Muscle layer of colon (tissue), 2 donors: ENCODE results near the gene GSDME.

Experiments used
- H3K27ac ChIP-seq: one replicate; pipeline ENCODE4 v1.7.0; 2013; ENCODE audit warnings: low read depth, mild to moderate bottlenecking, low read length, moderate library complexity
- H3K27me3 ChIP-seq, 2 donors: one replicate each; pipeline ENCODE4 v1.7.0; 2013; ENCODE audit warnings: low read length in 2 of 2, mild to moderate bottlenecking in 2 of 2; ENCODE audit not compliant: insufficient read depth in 2 of 2, control insufficient read depth in 1 of 2
- H3K36me3 ChIP-seq: one replicate; pipeline ENCODE4 v1.7.0; 2013; ENCODE audit warnings: mild to moderate bottlenecking, low read length; ENCODE audit not compliant: insufficient read depth
- H3K4me1 ChIP-seq: one replicate; pipeline ENCODE4 v1.7.0; 2013; ENCODE audit warnings: mild to moderate bottlenecking, low read length; ENCODE audit not compliant: insufficient read depth
- H3K4me3 ChIP-seq, 2 donors: one replicate each; pipeline ENCODE4 v1.7.0; 2013; ENCODE audit warnings: low read length in 2 of 2, low read depth in 1 of 2, mild to moderate bottlenecking in 1 of 2, moderate library complexity in 1 of 2
- H3K9ac ChIP-seq: one replicate; pipeline ENCODE4 v1.7.0; 2013; ENCODE audit warnings: low read length
- H3K9me3 ChIP-seq: one replicate; pipeline ENCODE4 v1.7.0; 2013; ENCODE audit warnings: mild to moderate bottlenecking, low read length
- donor health status: abdominal sarcoma.
- donor health status: Adenocarcinoma of cecum.

GSDME gene

DNA sequence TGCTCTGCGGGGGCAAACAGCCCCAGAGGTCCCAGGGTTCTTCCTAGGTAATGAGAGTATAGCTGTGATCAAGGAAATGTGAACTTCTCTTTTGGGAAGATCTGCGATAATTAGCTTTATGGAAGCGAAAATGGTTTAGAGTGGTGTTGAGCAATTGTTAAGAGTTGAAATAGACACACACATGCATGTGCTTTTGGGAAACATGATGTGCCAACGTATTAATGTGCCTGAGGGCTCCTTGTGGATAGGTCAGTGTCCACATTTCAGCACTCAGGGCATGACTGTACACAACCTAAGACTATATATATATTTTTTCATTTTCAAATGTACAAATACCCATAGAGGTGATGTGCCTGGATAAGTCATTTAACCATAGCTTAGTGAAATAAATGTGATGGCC, 67.0 kb downstream of the GSDME start:
- H3K4me3 ChIP-seq, result no peak overlapping the region
- no peak overlapping the region for H3K27ac ChIP-seq
- H3K27me3 ChIP-seq, result no peaks in the 10 kb centered on the region
- no peak overlapping the region for H3K9ac ChIP-seq
- no peaks in the 10 kb centered on the region for H3K36me3 ChIP-seq
- H3K4me1 ChIP-seq, result no peaks in the 10 kb centered on the region
- H3K9me3 ChIP-seq, result no peaks in the 10 kb centered on the region

DNA sequence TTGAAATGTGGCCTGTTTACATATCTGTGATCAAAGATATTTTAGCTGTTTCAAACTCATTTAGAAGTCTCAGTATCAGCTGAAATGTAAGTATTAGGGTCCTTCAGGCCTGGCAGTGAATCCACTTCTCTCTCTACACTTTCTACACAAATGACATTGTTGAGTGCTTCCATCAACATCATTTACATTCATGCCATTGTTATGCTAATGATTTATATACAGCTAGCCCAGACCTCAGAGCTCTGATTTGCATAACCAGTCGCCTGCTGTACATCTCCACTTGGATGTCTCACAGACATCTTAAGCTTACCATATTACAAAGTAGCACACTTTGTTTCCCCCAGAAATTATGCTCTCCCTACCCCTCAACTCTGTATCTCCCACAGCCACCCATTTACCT, 71.6 kb downstream of the GSDME start:
- Histone ChIP-seq H3K9ac (no peak overlapping the region), H3K4me1 (no peaks in the 10 kb centered on the region), H3K9me3 (no peaks in the 10 kb centered on the region), H3K36me3 (no peaks in the 10 kb centered on the region), H3K27ac (no peak overlapping the region), H3K4me3 (no peak overlapping the region), H3K27me3 (no peaks in the 10 kb centered on the region)

- Histone ChIP-seq H3K9me3 (no peaks in the 10 kb centered on the region), H3K27ac (no peak overlapping the region), H3K27me3 (no peaks in the 10 kb centered on the region), H3K36me3 (no peaks in the 10 kb centered on the region), H3K4me1 (no peaks in the 10 kb centered on the region), H3K4me3 (no peak overlapping the region), H3K9ac (no peak overlapping the region)
Observed at GRCh38 chr7:24670782-24671181, 86.5 kb downstream of the GSDME start.

DNA sequence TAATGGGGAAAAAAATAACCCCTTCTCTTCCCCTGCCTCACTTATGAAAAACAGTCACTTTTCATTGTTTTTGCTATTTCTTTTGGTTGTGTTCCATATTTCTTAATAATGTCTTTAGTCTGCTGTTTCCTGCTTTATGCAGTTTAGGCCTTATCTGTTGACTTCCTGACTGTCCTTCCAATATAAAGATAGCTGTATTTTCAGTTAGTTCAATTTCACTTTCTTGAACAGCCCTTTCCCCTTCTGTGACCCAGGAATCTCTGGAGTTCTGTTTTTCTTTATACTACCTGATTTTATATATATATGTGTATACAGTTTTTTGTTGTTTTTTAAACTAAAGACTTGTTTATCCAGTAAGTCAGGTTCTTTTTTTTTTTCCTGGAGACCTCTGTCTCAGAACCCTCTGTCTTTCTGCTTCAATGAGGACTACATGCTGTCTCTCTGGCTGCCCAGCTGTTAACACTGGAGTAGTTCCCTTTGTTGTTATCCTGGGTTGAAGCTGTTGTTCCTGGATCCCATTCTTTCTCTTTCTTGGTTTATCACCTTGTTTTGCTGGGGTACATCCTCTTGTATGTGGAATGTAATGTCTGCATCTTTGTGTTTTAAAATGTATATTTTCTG, 87.2 kb downstream of the GSDME start:
- no peak overlapping the region for H3K4me3 ChIP-seq
- no peak overlapping the region for H3K9ac ChIP-seq
- no peaks in the 10 kb centered on the region for H3K27me3 ChIP-seq
- H3K36me3 ChIP-seq, result no peaks in the 10 kb centered on the region
- H3K4me1 ChIP-seq, result no peaks in the 10 kb centered on the region
- H3K9me3 ChIP-seq, result no peaks in the 10 kb centered on the region
- H3K27ac ChIP-seq, result no peak overlapping the region

DNA sequence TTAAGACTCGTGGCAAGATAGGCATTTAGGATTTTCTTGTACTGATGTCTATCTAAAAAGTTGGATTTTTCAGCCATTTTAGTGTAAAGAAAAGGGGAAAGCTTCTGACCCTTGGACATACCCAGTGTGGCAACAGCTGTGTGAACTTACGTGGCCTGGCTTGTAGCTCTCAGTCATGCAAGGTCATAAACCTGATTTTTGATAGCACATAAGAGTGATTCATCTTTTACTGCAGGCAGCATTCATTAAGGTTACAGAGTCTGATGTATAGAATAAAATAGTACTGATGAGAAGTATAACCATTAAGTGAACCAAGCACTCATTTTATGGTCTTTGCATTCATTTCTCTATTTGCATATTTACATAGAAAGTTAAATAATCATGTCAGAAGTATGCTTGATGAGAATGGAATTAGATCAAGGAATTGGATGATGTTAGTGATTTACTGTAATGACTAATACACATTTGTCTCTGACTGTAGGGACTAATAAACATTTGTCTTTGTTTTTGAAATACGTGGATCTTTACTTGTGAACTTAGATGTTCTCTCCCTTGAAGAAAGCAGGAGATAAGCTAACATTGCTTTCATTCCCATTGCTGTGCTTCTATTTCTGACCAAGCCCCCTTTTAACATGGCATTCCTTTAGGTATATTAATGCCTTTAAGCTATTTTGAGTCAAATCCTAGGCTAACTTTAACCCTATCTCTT, 88.2 kb downstream of the GSDME start:
- H3K4me1 ChIP-seq, result no peaks in the 10 kb centered on the region
- H3K27me3 ChIP-seq, result no peaks in the 10 kb centered on the region
- H3K27ac ChIP-seq, result no peak overlapping the region
- H3K36me3 ChIP-seq, result no peaks in the 10 kb centered on the region
- no peaks in the 10 kb centered on the region for H3K9me3 ChIP-seq
- H3K9ac ChIP-seq, result no peak overlapping the region
- no peak overlapping the region for H3K4me3 ChIP-seq

- H3K9ac ChIP-seq, result no peak overlapping the region
- H3K36me3 ChIP-seq, result no peaks in the 10 kb centered on the region
- H3K4me3 ChIP-seq, result no peak overlapping the region
- H3K4me1 ChIP-seq, result no peaks in the 10 kb centered on the region
- no peak overlapping the region for H3K27ac ChIP-seq
- no peaks in the 10 kb centered on the region for H3K27me3 ChIP-seq
- H3K9me3 ChIP-seq, result no peaks in the 10 kb centered on the region
Observed at GRCh38 chr7:24665564-24666294, 91.5 kb downstream of the GSDME start.

DNA sequence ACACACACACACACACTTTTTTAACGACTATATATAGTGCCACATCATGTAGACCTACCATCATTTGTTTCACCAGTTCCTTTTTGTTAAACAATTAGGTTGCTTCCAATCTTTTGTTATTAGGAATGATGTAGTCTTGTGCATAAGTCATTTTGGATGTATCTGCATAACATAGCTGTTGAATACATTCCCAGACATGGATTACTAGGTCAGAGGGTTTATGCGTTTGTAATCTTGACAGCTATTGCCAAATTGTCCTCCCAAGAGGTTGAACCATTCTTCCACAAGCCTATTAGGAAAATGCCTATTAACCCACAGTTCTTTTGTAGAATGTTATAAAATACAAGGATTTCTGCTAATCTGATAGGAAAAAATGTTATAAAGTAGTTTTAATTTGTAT, 96.7 kb downstream of the GSDME start:
- no peaks in the 10 kb centered on the region for H3K36me3 ChIP-seq
- no peaks in the 10 kb centered on the region for H3K9me3 ChIP-seq
- no peak overlapping the region for H3K4me3 ChIP-seq
- H3K27me3 ChIP-seq, result no peaks in the 10 kb centered on the region
- no peaks in the 10 kb centered on the region for H3K4me1 ChIP-seq
- no peak overlapping the region for H3K27ac ChIP-seq
- no peak overlapping the region for H3K9ac ChIP-seq

- Histone ChIP-seq H3K27ac (no peak overlapping the region), H3K9ac (no peak overlapping the region), H3K4me1 (no peaks in the 10 kb centered on the region), H3K27me3 (no peaks in the 10 kb centered on the region), H3K36me3 (no peaks in the 10 kb centered on the region), H3K4me3 (no peak overlapping the region), H3K9me3 (no peaks in the 10 kb centered on the region)
Observed at GRCh38 chr7:24659505-24659904, 97.8 kb downstream of the GSDME start.

DNA sequence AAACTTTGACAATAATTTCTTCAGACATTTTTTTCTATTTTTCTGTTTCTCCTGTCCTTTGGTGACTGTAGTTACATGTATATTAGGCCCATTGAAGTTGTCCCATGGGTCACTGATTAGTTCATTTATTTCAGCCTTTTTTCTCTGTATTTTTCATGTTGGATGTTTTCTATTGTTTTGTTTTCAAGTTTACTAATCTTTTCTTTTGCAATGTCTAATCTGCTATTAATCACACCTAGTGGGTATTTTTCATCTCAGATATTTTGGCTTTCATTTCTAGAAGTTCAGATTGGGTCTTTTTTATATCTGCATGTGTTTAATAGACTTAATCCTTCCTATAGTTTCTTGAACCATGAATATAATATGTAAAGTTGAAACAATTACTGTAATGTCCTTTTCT, 99.3 kb downstream of the GSDME start:
- Histone ChIP-seq H3K4me3 (no peak overlapping the region), H3K9me3 (no peaks in the 10 kb centered on the region), H3K27ac (no peak overlapping the region), H3K27me3 (no peaks in the 10 kb centered on the region), H3K9ac (no peak overlapping the region), H3K4me1 (no peaks in the 10 kb centered on the region), H3K36me3 (no peaks in the 10 kb centered on the region)

GRCh38 chr7:24656608-24657007, 100.7 kb downstream of the GSDME start:
- Histone ChIP-seq H3K36me3 (no peaks in the 10 kb centered on the region), H3K27ac (no peak overlapping the region), H3K4me3 (no peak overlapping the region), H3K4me1 (no peaks in the 10 kb centered on the region), H3K9ac (no peak overlapping the region), H3K9me3 (no peaks in the 10 kb centered on the region), H3K27me3 (no peaks in the 10 kb centered on the region)

GRCh38 chr7:24654305-24654704, 103.0 kb downstream of the GSDME start:
- Histone ChIP-seq H3K36me3 (no peaks in the 10 kb centered on the region), H3K4me3 (no peak overlapping the region), H3K27me3 (no peaks in the 10 kb centered on the region), H3K4me1 (no peaks in the 10 kb centered on the region), H3K27ac (no peak overlapping the region), H3K9ac (no peak overlapping the region), H3K9me3 (no peaks in the 10 kb centered on the region)
